K562 (cell line): ENCODE results near the gene NFRKB. TPM values are rescaled to one million over a fixed set of nuclear protein-coding genes. Genes with fewer than 3 reads are reported as not detected.

Source experiments
- ATAC-seq: fragments of 200-7000 bp; cut with Tn5 transposase; 3 replicates; pipeline ENCODE4 v1.9.1; 2020; ENCODE audit warnings: moderate library complexity
- BruUV-seq: library from RNA; stranded (reverse); fragments of 400-500 nt; replicated peaks from 2 replicates; lab custom pipeline; 2021; lab: Mats Ljungman, UMichigan
- CTCF ChIA-PET: fragments of 300-600 bp; formaldehyde crosslinking; extraction: SDS; loops from one replicate; lab custom pipeline; 2021; ENCODE audit warnings: low intra/inter-chr PET ratio; lab: Yijun Ruan, JAX
- POLR2A ChIA-PET: fragments of 300-600, 350-650 bp; sonication (Branson Sonifier 250); formaldehyde crosslinking; extraction: SDS; loops from one replicate; lab custom pipeline; 2021; ENCODE audit warnings: antibody characterized with exemption, inconsistent platforms; lab: Yijun Ruan, JAX
- DNase-seq, 4 experiments: peaks; one replicate each; pipeline versions ENCODE4 v3.0.0 to v3.0.0-alpha.2; 2011 to 2018; ENCODE audit warnings: low spot score in 3 of 4, mixed read lengths in 3 of 4; ENCODE audit errors: extremely low read depth in 1 of 4
- FAIRE-seq: peaks from 2 replicates; lab custom pipeline; 2011; peaks lifted over from hg19 to GRCh38; lab: Jason Lieb, UNC
- H2AFZ ChIP-seq: 2 replicates; pipeline ENCODE4 v1.6.0; 2011; ENCODE audit warnings: low read depth, low read length, control low read depth, inconsistent platforms
- H3K27ac ChIP-seq: fragments of 200-600 bp; 3 replicates; pipeline ENCODE4 v1.8.0; 2011; ENCODE audit warnings: low read depth, mild to moderate bottlenecking, control low read depth, inconsistent platforms, low read length, moderate library complexity, mixed read lengths; ENCODE audit errors: extremely low read depth
- H3K27me3 ChIP-seq, 2 experiments: fragments of 300-600 bp in 1 of 2; 2 replicates in 1 of 2; 3 replicates in 1 of 2; pipeline versions ENCODE4 v1.6.0 to v1.8.0; 2011; ENCODE audit warnings: inconsistent platforms in 2 of 2, low read length in 2 of 2, mild to moderate bottlenecking in 1 of 2, mixed read lengths in 1 of 2, moderate library complexity in 1 of 2; ENCODE audit not compliant: control insufficient read depth in 2 of 2, insufficient read depth in 2 of 2
- H3K36me3 ChIP-seq: fragments of 300-600 bp; 3 replicates; pipeline ENCODE4 v1.8.0; 2011; ENCODE audit warnings: mild to moderate bottlenecking, low read length, inconsistent platforms; ENCODE audit not compliant: control insufficient read depth, insufficient read depth
- H3K4me1 ChIP-seq, 2 experiments: fragments of 200-600 bp in 1 of 2; replicated peaks in 1 of 2; 2 replicates in 1 of 2; 3 replicates in 1 of 2; pipeline versions ENCODE4 v1.5.1 to v1.8.0; 2011; ENCODE audit warnings: inconsistent platforms in 2 of 2, low read length in 2 of 2, mild to moderate bottlenecking in 1 of 2, mixed read lengths in 1 of 2, moderate library complexity in 1 of 2; ENCODE audit not compliant: control insufficient read depth in 2 of 2, insufficient read depth in 2 of 2
- H3K4me2 ChIP-seq: 2 replicates; pipeline ENCODE4 v1.6.1; 2011; ENCODE audit warnings: low read length, control low read depth, inconsistent platforms, mixed read lengths; ENCODE audit not compliant: insufficient read depth
- H3K4me3 ChIP-seq: fragments of 200-600 bp; sonication (generic), shearing (Covaris generic); 2 replicates; pipeline ENCODE4 v1.5.1; 2016; ENCODE audit warnings: control low read depth, inconsistent platforms
- H3K79me2 ChIP-seq: fragments of 200-600 bp; 3 replicates; pipeline ENCODE4 v1.8.0; 2011; ENCODE audit warnings: low read length, inconsistent platforms; ENCODE audit not compliant: control insufficient read depth, insufficient read depth
- H3K9ac ChIP-seq, 2 experiments: 2 replicates each; pipeline versions ENCODE4 v1.6.0 to v1.6.1; 2011; ENCODE audit warnings: low read depth in 2 of 2, low read length in 2 of 2, control low read depth in 1 of 2, inconsistent platforms in 1 of 2, mild to moderate bottlenecking in 1 of 2, mixed read lengths in 1 of 2; ENCODE audit not compliant: insufficient read depth in 1 of 2
- H3K9me1 ChIP-seq: one replicate; pipeline ENCODE4 v1.6.0; 2011; ENCODE audit warnings: inconsistent platforms, mild to moderate bottlenecking, low read length, moderate library complexity; ENCODE audit not compliant: control insufficient read depth, insufficient read depth
- H3K9me3 ChIP-seq: replicated peaks from 2 replicates; pipeline ENCODE4 v1.5.1; 2011; ENCODE audit warnings: low read depth, low read length, inconsistent platforms; ENCODE audit not compliant: control insufficient read depth, insufficient read depth
- H4K20me1 ChIP-seq: replicated peaks from 2 replicates; pipeline ENCODE4 v1.6.1; 2011; ENCODE audit warnings: low read length, inconsistent platforms, mixed read lengths; ENCODE audit not compliant: control insufficient read depth, insufficient read depth
- ARHGAP35 ChIP-seq: fragments of 450-650 bp; IDR thresholded peaks from 2 replicates; pipeline ENCODE4 v1.6.1; 2018; ENCODE audit not compliant: partially characterized antibody
- ARID1B ChIP-seq: fragments of 450-650 bp; IDR thresholded peaks from 2 replicates; pipeline ENCODE4 v1.6.1; 2016; ENCODE audit warnings: antibody characterized with exemption, mild to moderate bottlenecking, inconsistent platforms
- CBFA2T2 ChIP-seq: fragments of 450-650 bp; conservative IDR thresholded peaks from 2 replicates; pipeline ENCODE4 v1.6.1; 2017; ENCODE audit warnings: mild to moderate bottlenecking
- DEAF1 ChIP-seq: fragments of 450-650 bp; formaldehyde crosslinking; IDR thresholded peaks from 2 replicates; pipeline ENCODE4 v1.4.0; 2020; ENCODE audit warnings: mild to moderate bottlenecking, moderate library complexity
- ESRRA ChIP-seq: fragments of 450-650 bp; IDR thresholded peaks from 2 replicates; pipeline ENCODE4 v1.6.1; 2014; ENCODE audit warnings: low read depth, mild to moderate bottlenecking, moderate library complexity, borderline replicate concordance
- GATAD2A ChIP-seq: fragments of 450-650 bp; IDR thresholded peaks from 2 replicates; pipeline ENCODE4 v1.6.1; 2017
- HDAC2 ChIP-seq: fragments of 450-650 bp; IDR thresholded peaks from 2 replicates; pipeline ENCODE4 v1.6.1; 2016; ENCODE audit warnings: mild to moderate bottlenecking
- HDAC6 ChIP-seq: IDR thresholded peaks from 2 replicates; pipeline ENCODE4 v1.6.1; 2012; ENCODE audit warnings: low read depth, mild to moderate bottlenecking, control low read depth, inconsistent platforms, low read length, moderate library complexity
- KDM1A ChIP-seq, 2 experiments: fragments of 450-650 bp; IDR thresholded peaks; 2 replicates each; pipeline ENCODE4 v1.6.1; 2016; ENCODE audit warnings: mild to moderate bottlenecking in 2 of 2
- LEF1 ChIP-seq: fragments of 450-650 bp; IDR thresholded peaks from 2 replicates; pipeline ENCODE4 v1.6.1; 2016; ENCODE audit warnings: mild to moderate bottlenecking
- MAX ChIP-seq: sonication (generic); formaldehyde crosslinking; IDR thresholded peaks from 2 replicates; pipeline ENCODE4 v1.9.0; 2022; ENCODE audit warnings: mild to moderate bottlenecking, missing genetic modification reagents
- MCM3 ChIP-seq: fragments of 450-650 bp; IDR thresholded peaks from 2 replicates; pipeline ENCODE4 v1.6.1; 2016
- MECOM ChIP-seq: fragments of 250-450 bp; sonication (Bioruptor Pico); IDR thresholded peaks from 2 replicates; pipeline ENCODE4 v1.8.0; 2022; ENCODE audit warnings: inconsistent platforms
- MIER1 ChIP-seq: fragments of 450-650 bp; IDR thresholded peaks from 2 replicates; pipeline ENCODE4 v1.6.1; 2016; ENCODE audit warnings: antibody characterized with exemption, mild to moderate bottlenecking, low read depth
- NR3C1 ChIP-seq: sonication (generic); formaldehyde crosslinking; IDR thresholded peaks from 2 replicates; pipeline ENCODE4 v1.8.1; 2022; ENCODE audit warnings: missing genetic modification reagents
- PYGO2 ChIP-seq: fragments of 450-650 bp; IDR thresholded peaks from 2 replicates; pipeline ENCODE4 v1.6.1; 2016; ENCODE audit warnings: mild to moderate bottlenecking, missing genetic modification characterization, moderate library complexity, missing compliant biosample characterization
- SMARCB1 ChIP-seq: IDR thresholded peaks from 2 replicates; pipeline ENCODE4 v1.6.1; 2011; ENCODE audit warnings: improper control_type of control experiment, low read depth; ENCODE audit not compliant: insufficient read length
- SMC3 ChIP-seq: conservative IDR thresholded peaks from 2 replicates; pipeline ENCODE4 v1.6.1; 2011; ENCODE audit warnings: low read depth, low read length, improper control_type of control experiment; ENCODE audit not compliant: insufficient read depth
- SRF ChIP-seq, 2 experiments: fragments of 250-450, 450-650 bp in 1 of 2; sonication (Bioruptor Pico) in 1 of 2; sonication (generic) in 1 of 2; formaldehyde crosslinking; IDR thresholded peaks; 2 replicates each; pipeline versions ENCODE4 v1.5.0 to v1.5.1; 2020 to 2022; ENCODE audit warnings: mild to moderate bottlenecking in 1 of 2, missing genetic modification reagents in 1 of 2
- TAF9B ChIP-seq: fragments of 450-650 bp; IDR thresholded peaks from 2 replicates; pipeline ENCODE4 v1.6.1; 2018; ENCODE audit warnings: mild to moderate bottlenecking; ENCODE audit not compliant: partially characterized antibody
- ZNF830 ChIP-seq: fragments of 250-450 bp; sonication (Bioruptor Pico); IDR thresholded peaks from 2 replicates; pipeline ENCODE4 v1.5.0; 2021; ENCODE audit warnings: mild to moderate bottlenecking
- WGBS: fragments of 100-300 bp; shearing (Covaris generic); methylation state at CpG from one replicate; pipeline ENCODE4 v1.1.6; 2016; ENCODE audit warnings: low coverage, mixed read lengths; ENCODE audit not compliant: insufficient coverage; ENCODE audit errors: missing lambda C conversion rate; 5-methylcytosine and 5-hydroxymethylcytosine counted together
- in situ Hi-C: fragments of 300-500 bp; cut with MboI; formaldehyde crosslinking; loops from 4 replicates; pipeline ENCODE4 v1.15.0; 2018; ENCODE audit warnings: inconsistent platforms, mixed read lengths
- intact Hi-C: fragments of 100-400 bp; cut with micrococcal nuclease; formaldehyde crosslinking; loops from 2 replicates; pipeline ENCODE4 v1.14.2; 2022
- polyA plus RNA-seq, 8 experiments: library from polyadenylated mRNA; depleted of rRNA in 4 of 8; stranded (reverse) in 5 of 8; unstranded in 3 of 8; fragments of >200 nt; fragmentation: Nextera tagmentation in 2 of 8; fragmentation: Illumina TruSeq in 1 of 8; extraction: Ambion mirVana in 2 of 8; extraction: Trizol in 1 of 8; gene quantifications; 2 replicates each; pipeline versions ENCODE4 v1.2.1 to v1.2.3, GENCODE V29; 2011 to 2014; ENCODE audit warnings: inconsistent platforms in 1 of 8, missing spikeins in 1 of 8
- total RNA-seq, 7 experiments: library from RNA; depleted of rRNA in 6 of 7; stranded (reverse); fragments of >200 nt in 6 of 7; fragmentation: Illumina TruSeq in 2 of 7; extraction: Trizol in 2 of 7; gene quantifications; 2 replicates each; pipeline versions ENCODE4 v1.2.1 to v1.2.3, GENCODE V29; 2011 to 2021; ENCODE audit warnings: low replicate concordance in 1 of 7

NFRKB gene
- total and polyA plus RNA-seq, 9 of the 15 experiments (the other 6 are each of a cell fraction or from before 2014, with no cell fraction given): 7.1 to 42.6 (median 23.9) TPM

- Histone ChIP-seq H3K79me2 (no peaks in the 10 kb centered on the region), H3K27me3 (no peaks in the 10 kb centered on the region), H4K20me1 (no peaks in the 10 kb centered on the region), H3K4me1 (peaks cover 4 to 10% of the 10 kb centered on the region in 2 experiments; a peak in 4 of 5 replicates), H3K9ac (no peak overlapping the region), H3K9me1 (no peaks in the 10 kb centered on the region), H3K9me3 (no peaks in the 10 kb centered on the region), H3K4me3 (no peak overlapping the region), H3K36me3 (peaks cover 89% of the 10 kb centered on the region), H2AFZ (no peak overlapping the region), H3K27ac (no peak overlapping the region), H3K4me2 (peak overlapping the region; percentile 40)
- ATAC-seq (peak; percentile 85), FAIRE-seq (peak; percentile 80), DNase-seq (peak in 2 of 4 experiments; percentile 37 to 48)
- CTCF ChIA-PET: no interaction called here
- in situ Hi-C loops (no loop called here), intact Hi-C loops (loop anchor here (10.0 kb wide), 1 partner anchor 102 kb away; no protein-coding TSS in a partner anchor)
- 44% methylated on average over 3 of the region's 3 CpGs for WGBS
- no TSS peak for BruUV-seq
- POLR2A ChIA-PET: interaction anchor here (0.6 kb wide), 2 partner anchors 28 to 80 kb away, joined by 3 read pairs; no protein-coding TSS in a partner anchor
- TF ChIP-seq ARHGAP35 (no peak), TAF9B (no peak), HDAC6 (no peak), SMARCB1 (no peak), MIER1 (no peak), MECOM (CRISPR knock-in tag) (no peak), SRF (CRISPR knock-in tag; IDR thresholded peaks at IDR 0.05) (no peak), GATAD2A (no peak), LEF1 (0 out of 2 replicates have a peak, but pooled peaks have one; percentile 19), NR3C1 (CRISPR knock-in tag) (no peak), PYGO2 (no peak), MAX (CRISPR knock-in tag) (no peak), ARID1B (peak; percentile 63), ESRRA (no peak), SMC3 (no peak), KDM1A (IDR thresholded peaks at IDR 0.05) (no peak), DEAF1 (CRISPR knock-in tag) (no peak), HDAC2 (no peak), ZNF830 (no peak), MCM3 (no peak), CBFA2T2 (peak; percentile 30; the same call in 1 of the 2 replicates)
Measured at GRCh38 chr11:129866311-129866710, 29.1 kb downstream of the NFRKB start.
